K562 (cell line): ENCODE data around the gene HEXD. TPM values are rescaled to one million over a fixed set of nuclear protein-coding genes. Genes with fewer than 3 reads are reported as not detected.

Experiments used
- MBD2 ChIP-seq: sonication (generic); IDR thresholded peaks from 2 replicates; pipeline ENCODE4 v1.6.1; 2016; ENCODE audit warnings: low read depth, borderline replicate concordance
- MIER1 ChIP-seq: fragments of 450-650 bp; IDR thresholded peaks from 2 replicates; pipeline ENCODE4 v1.6.1; 2016; ENCODE audit warnings: antibody characterized with exemption, mild to moderate bottlenecking, low read depth
- NFIC ChIP-seq: fragments of 450-650 bp; IDR thresholded peaks from 2 replicates; pipeline ENCODE4 v1.6.1; 2017; ENCODE audit warnings: mild to moderate bottlenecking, inconsistent platforms
- NONO ChIP-seq, 2 experiments: fragments of 200-400 bp in 1 of 2; fragments of 450-650 bp in 1 of 2; formaldehyde crosslinking in 1 of 2; IDR thresholded peaks; 2 replicates each; pipeline ENCODE4 v1.6.1; 2017; ENCODE audit warnings: low read depth in 2 of 2, mild to moderate bottlenecking in 2 of 2, moderate library complexity in 2 of 2, low read length in 1 of 2
- PHTF2 ChIP-seq: fragments of 250-450 bp; sonication (Bioruptor Pico); IDR thresholded peaks from 2 replicates; pipeline ENCODE4 v1.5.0; 2021; ENCODE audit warnings: mild to moderate bottlenecking
- POLR2H ChIP-seq: IDR thresholded peaks from 2 replicates; pipeline ENCODE4 v1.6.1; 2016; ENCODE audit warnings: missing genetic modification characterization, low read depth, mild to moderate bottlenecking, control low read depth, missing compliant biosample characterization, moderate library complexity
- RB1 ChIP-seq: fragments of 450-650 bp; IDR thresholded peaks from 2 replicates; pipeline ENCODE4 v1.6.1; 2017; ENCODE audit warnings: low read depth, mild to moderate bottlenecking
- RERE ChIP-seq: sonication (generic); formaldehyde crosslinking; IDR thresholded peaks from 2 replicates; pipeline ENCODE4 v1.8.0; 2023; ENCODE audit warnings: missing genetic modification reagents, mild to moderate bottlenecking, borderline replicate concordance
- UBTF ChIP-seq, 2 experiments: IDR thresholded peaks; 2 replicates each; pipeline ENCODE4 v1.6.1; 2012; ENCODE audit warnings: improper control_type of control experiment in 2 of 2, low read depth in 2 of 2, low read length in 2 of 2, borderline replicate concordance in 1 of 2
- YY1 ChIP-seq, 3 experiments: IDR thresholded peaks; 2 replicates each; pipeline ENCODE4 v1.6.1; 2011; ENCODE audit warnings: low read length in 2 of 3, mild to moderate bottlenecking in 2 of 3, moderate library complexity in 2 of 3, borderline replicate concordance in 1 of 3, control low read depth in 1 of 3, low read depth in 1 of 3; ENCODE audit not compliant: insufficient read depth in 3 of 3, insufficient replicate concordance in 2 of 3, control insufficient read depth in 1 of 3, insufficient read length in 1 of 3; ENCODE audit errors: extremely low read depth in 1 of 3
- ZBED1 ChIP-seq: IDR thresholded peaks from 2 replicates; pipeline ENCODE4 v1.6.1; 2014
- ZNF212 ChIP-seq: fragments of 450-650 bp; formaldehyde crosslinking; IDR thresholded peaks from 2 replicates; pipeline ENCODE4 v1.4.0; 2020; ENCODE audit warnings: mild to moderate bottlenecking
- ZNF263 ChIP-seq: sonication (generic); formaldehyde crosslinking; IDR thresholded peaks from 2 replicates; pipeline ENCODE4 v1.8.0; 2022; ENCODE audit warnings: mild to moderate bottlenecking, missing genetic modification reagents, borderline replicate concordance
- ZNF655 ChIP-seq: fragments of 250-450 bp; sonication (Bioruptor Pico); IDR thresholded peaks from 2 replicates; pipeline ENCODE4 v1.5.0; 2021
- polyA plus RNA-seq, 8 experiments: library from polyadenylated mRNA; depleted of rRNA in 4 of 8; stranded (reverse) in 5 of 8; unstranded in 3 of 8; fragments of >200 nt; fragmentation: Nextera tagmentation in 2 of 8; fragmentation: Illumina TruSeq in 1 of 8; extraction: Ambion mirVana in 2 of 8; extraction: Trizol in 1 of 8; gene quantifications; 2 replicates each; pipeline versions ENCODE4 v1.2.1 to v1.2.3, GENCODE V29; 2011 to 2014; ENCODE audit warnings: inconsistent platforms in 1 of 8, missing spikeins in 1 of 8
- total RNA-seq, 7 experiments: library from RNA; depleted of rRNA in 6 of 7; stranded (reverse); fragments of >200 nt in 6 of 7; fragmentation: Illumina TruSeq in 2 of 7; extraction: Trizol in 2 of 7; gene quantifications; 2 replicates each; pipeline versions ENCODE4 v1.2.1 to v1.2.3, GENCODE V29; 2011 to 2021; ENCODE audit warnings: low replicate concordance in 1 of 7

Gene HEXD
- total and polyA plus RNA-seq, 9 of the 15 experiments (the other 6 are each of a cell fraction or from before 2014, with no cell fraction given) = 1.0 to 25.3 (median 10.0) TPM

- no peak for TF ChIP-seq RERE (CRISPR knock-in tag)
- no peak for TF ChIP-seq ZNF212 (CRISPR knock-in tag)
- TF ChIP-seq ZNF655 (CRISPR knock-in tag) = no peak
- TF ChIP-seq RB1 = peak; percentile 98
- peak in 2 of 3 experiments; percentile 83 to 89 for TF ChIP-seq YY1 (IDR thresholded peaks at IDR 0.05; ENCODE audit: borderline replicate concordance in 1 of 3, control insufficient read depth in 1 of 3, extremely low read depth in 1 of 3, insufficient read depth in 3 of 3, insufficient read length in 1 of 3, insufficient replicate concordance in 2 of 3, low read depth in 1 of 3, low read length in 2 of 3)
- no peak for TF ChIP-seq POLR2H (tag)
- TF ChIP-seq MIER1 = 0 out of 2 replicates have a peak, but pooled peaks have one; percentile 26
- 0 out of 4 replicates have a peak, but pooled peaks of 1 of the 2 experiments have one; percentile 50 for TF ChIP-seq UBTF (IDR thresholded peaks at IDR 0.05; ENCODE audit: borderline replicate concordance in 1 of 2, low read depth in 2 of 2, low read length in 2 of 2)
- peak; percentile 66; the same call in 1 of the 2 replicates for TF ChIP-seq ZNF263 (CRISPR knock-in tag)
- no peak for TF ChIP-seq PHTF2
- TF ChIP-seq ZBED1 = no peak
- TF ChIP-seq NFIC = peak; percentile 25; the same call in 1 of the 2 replicates
- peak; percentile 86 to 95 for TF ChIP-seq NONO (IDR thresholded peaks at IDR 0.05; ENCODE audit: low read depth in 2 of 2, low read length in 1 of 2)
- peak; percentile 44; the same call in 1 of the 2 replicates for TF ChIP-seq MBD2
These were observed at the start of gene HEXD, which contains the start of gene OGFOD3 (continued) for GRCh38 chr17:82418001-82418986.
